Measurements from ENCODE around the gene HOXA9.

HOXA9 gene

DNA sequence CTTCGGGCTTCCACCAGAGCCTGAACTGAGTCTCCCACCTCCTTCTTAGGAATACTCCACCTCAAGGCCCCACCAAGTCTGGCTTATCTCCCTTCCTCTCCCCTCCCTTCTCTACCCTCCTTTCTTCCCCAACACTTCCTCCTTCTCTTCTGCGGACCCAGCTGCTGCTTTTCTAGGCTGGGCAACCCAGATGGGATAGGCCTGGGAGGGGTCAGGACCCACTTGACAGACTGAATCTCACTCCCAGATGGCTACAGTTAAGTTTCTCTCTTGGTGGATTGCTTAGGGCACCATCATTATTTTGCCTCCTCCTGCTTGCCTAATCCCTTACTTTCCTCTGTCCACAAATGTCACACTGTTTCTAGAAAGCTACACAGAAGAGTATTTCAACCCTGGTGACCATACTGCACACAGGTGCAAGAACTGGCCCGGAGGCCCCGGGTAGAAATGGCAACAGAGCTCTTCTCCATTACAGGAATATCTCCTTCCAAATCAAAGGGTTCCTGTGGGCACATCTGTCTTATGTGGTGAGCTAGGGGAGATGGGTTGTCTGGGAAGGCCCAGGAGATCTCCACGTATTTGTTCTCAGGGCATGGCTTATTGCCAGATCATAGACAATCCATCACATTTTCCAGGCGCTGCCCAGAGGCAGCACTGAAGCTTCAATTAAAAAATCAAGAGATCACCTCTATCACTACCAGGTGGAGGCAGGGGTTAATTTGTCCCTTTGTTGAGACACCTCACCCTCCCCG, 24.8 kb upstream of the HOXA9 start:
- intact Hi-C loops (cut with DNase I), result no loop called here
- peak in 1 of 10 donors; percentile 41 for DNase-seq

DNA sequence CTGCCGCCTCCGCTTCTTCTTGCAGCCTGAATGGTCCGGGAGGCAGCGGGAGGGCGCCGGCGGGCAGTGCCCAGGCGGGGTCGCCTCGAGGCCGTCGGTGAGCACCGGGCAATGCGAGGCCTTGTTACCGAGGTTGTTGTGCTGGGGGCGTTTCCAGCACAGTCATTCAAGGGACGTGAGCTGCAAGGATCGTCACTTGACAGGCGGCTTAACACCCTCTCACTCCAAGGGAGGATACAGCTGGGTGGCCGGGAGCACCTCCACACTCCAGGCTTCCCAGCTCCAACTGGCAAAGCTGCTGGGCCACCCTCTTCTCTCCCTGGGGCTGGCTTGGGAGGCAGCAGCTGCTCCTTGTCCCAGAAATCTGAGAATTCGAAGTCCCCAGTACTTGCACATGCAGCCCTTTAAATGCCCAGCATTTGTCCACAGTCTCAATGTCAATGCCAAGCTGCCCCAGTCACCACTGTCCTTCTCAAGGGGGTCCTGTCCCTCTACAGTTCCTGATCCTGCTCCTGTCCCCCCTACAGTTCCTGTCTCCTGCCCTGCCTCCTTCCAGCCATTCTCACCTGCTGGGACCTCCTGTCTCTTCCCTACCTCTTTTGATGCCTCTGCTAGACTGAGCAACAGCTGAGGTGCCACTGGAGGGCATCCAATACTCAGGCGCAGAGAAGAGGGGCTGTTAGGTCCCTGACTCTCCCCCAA, 24.1 kb upstream of the HOXA9 start:
- peak in 2 of 10 donors; percentile 3 to 56 for DNase-seq
- intact Hi-C loops (cut with DNase I), result no loop called here

DNA sequence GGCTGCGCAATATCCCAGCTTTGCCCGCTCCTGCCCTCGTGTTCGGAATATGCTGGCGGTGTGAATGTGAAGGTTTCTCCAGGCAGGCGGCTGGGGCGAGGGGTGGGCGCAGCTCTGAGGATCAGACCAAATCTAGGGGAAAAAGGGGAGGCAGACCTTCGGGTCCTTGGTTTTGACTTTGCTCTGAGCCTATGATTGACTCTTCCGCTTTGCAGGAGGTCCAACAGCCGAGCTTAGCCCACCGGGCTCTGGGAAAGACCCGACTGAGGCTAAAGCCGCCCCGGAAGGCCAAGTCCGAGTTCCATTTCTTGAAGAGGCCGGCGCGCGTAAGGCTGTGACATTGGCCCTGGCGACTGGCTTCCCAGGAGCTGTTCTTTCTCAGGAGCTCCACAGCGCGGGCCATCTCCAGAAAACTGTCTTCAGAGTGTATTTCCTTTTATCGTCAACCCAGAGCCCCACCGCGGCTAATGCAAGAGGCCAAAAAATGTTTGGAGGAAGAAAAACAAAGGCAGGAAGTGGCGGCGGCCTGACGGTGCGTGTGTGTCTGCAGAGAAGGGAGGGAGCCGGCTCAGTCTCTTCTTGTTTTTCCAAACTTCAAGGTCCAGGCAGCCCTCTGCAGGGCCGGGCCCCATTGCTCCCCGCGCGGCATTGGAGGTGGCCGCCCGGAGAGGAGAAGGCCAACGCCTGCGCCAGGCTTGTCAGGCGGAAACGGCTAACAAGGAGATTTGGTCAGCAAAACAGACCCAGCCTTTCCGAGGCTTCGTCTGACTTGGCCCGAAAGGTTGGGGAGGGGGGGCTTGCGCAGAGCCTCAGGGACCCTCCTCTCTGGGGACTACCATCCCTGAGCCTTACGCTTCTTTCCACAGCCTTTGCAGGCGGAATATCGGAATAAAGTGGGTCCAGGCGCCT, 23.3 kb upstream of the HOXA9 start:
- peak in 2 of 10 donors; percentile 5 to 61 for DNase-seq
- intact Hi-C loops (cut with DNase I), result no loop called here

DNA sequence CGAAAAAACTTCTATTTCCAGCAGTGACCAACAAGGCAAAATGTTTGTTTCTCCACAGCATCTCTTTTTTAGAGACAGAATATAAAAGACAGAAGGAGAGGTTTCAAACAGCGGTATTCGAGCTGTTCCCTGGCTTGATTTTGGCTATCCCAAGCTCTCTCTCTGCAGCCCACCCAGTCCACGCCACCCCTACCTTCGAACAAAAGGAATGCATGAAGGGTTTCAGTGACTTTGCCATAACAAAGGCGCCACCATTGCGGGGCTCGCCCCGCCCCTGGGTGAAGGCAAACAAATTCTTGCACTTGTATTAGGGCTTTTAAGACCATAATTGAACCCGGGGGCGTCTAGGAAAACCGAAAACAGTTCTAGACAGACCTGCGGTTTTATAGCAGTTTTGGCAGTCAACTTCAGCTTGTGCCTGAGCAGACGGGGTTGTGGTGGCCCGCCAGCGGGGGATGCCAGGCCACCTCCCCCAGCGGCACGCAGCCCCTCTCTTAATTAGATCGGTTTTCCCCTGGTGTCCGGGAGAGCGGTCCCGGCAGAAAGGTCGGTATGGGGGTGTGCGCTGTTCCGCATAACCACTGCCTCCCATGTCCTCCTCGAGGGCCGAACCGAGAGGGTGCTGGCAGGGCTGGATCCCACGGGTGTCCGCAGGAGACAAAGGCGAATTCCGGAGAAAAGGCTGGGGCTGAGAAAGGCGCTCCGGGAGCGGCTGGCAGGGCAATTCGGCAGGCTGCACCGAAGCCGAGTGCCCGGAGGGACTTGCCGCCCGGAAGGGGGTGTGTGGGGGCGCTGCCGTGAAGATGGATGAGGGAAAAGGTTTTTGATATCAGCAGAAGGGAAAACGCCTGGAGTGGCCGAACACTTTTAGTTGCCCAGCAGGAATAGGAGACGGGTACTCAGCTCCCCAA, 22.4 kb upstream of the HOXA9 start:
- intact Hi-C loops (cut with DNase I), result no loop called here
- peak in 3 of 10 donors; percentile 9 to 72 (median 68) for DNase-seq

DNA sequence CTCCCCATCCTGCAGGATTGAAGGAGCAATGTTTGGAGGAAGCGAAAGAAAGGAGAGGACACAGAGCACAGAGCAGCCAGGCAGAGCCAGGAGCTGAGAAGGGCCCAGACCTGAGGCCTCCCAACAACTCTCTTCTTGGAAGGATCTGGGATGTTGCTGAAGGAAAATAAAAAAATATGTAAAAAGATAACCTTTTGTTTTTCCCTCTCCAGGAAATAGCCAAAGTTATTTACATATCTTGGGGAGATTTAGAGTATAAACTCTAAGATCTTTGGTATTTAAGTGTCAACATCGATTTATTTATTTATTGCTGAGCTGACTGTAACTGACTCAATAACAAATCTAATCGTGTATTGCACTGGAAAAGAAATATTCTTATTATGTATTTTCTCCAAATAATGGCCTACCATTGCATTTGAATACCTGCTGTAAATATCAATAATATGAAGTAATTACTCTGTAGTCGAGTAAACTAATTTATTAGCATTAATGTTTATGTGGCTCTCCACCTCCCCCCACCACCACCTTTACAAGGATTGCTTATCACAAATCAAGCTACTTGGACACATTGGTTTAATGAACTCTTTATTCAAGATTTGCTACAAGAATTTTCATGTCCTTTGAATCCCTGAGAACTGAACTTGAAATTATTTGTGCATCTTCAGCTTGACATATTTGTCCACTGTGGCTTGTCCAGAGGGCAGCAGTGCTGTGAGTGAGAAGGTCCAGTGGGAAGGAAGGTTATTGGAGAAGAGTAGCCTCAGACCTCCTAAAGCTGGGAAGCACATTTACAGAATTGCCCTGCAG, 21.5 kb upstream of the HOXA9 start:
- intact Hi-C loops (cut with DNase I), result no loop called here
- peak in 1 of 10 donors; percentile 26 for DNase-seq

DNA sequence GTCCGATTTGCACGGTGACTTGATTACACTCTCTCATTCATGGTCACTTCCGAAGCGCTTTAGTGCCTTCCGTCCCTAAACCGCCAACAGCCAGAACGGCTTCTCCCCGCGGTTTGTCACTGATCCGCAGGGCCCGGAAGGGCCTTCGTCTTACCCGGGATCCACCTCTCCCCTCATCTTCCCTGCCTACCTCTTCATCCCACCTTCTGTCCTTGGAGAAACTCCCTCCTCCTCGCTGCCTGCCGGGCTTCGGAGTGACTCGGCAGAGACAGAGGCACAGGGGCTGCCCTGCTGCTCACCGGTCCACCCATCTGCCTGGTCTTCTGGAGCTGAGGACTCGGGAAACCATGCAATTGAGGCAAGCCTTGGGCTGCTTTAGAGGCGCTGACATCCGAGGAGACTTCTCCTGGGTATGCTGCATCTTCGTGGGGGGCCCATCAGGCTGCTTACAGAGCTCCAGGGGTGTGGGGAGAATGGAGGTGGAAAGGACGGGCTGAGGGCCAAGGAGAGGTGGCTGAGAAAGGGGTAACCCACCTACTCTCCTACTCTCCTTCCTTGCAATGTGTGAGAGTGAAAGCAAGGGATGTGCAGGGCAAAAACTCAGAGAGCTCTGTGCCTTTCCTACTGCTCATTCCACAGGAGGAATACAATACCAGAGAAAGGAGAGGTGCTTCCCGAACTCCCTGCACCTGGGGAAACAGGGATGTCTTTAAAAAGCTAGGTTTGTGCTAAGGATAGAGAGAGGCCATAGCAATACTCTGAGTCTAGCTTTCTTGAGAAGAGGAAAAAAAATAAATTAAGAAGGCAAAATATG, 20.7 kb upstream of the HOXA9 start:
- intact Hi-C loops (cut with DNase I), result no loop called here
- peak in 2 of 10 donors; percentile 4 to 60 for DNase-seq

DNA sequence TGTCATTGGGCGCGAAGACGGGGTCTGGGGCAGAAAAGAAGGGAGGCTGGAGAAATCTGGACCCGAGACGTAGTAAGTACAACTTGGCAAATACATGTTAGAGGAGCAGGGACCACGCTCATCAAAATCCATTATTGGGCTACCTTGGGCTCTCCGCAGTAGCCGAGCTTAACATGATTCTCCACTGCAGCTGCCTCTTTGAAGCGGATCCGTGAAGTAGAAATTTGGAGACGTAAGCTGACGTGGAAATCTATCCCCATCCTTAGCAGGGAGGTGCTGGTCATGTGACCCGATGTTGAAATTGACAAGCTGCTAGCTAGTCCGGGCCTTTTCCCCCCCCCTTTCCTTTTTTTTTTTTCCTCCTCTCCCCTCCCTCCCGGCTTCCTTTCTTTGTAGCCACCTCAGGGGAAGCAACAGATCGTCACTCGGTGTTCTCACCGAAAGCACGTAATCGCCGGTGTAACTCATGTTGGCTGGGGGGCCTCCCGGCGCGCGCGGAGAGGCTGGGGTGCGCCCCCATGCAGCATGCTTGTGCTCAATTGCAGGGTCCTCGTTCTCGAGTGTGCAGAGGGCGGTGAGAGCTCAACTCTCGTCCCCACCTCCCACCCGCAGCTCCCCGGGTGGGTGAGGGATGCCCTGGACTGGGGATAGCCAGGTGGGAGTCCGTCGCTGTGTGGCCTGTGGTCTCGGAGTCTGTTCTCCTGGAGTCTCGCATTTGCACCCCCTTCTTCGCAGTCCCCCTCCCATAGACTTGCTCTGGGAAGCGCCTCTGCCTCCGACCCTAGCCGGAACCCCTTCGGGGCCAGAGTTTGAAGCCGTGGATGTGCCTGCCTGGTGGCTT, 19.9 kb upstream of the HOXA9 start, which contains the start of gene HOXA11:
HOXA11 (minus strand) TSS at position 220 of the 841 bp plus-strand sequence; CDS start at position 132, 88 bp downstream.
- intact Hi-C loops (cut with DNase I), result no loop called here
- peak in 3 of 10 donors; percentile 3 to 73 (median 66) for DNase-seq

DNA sequence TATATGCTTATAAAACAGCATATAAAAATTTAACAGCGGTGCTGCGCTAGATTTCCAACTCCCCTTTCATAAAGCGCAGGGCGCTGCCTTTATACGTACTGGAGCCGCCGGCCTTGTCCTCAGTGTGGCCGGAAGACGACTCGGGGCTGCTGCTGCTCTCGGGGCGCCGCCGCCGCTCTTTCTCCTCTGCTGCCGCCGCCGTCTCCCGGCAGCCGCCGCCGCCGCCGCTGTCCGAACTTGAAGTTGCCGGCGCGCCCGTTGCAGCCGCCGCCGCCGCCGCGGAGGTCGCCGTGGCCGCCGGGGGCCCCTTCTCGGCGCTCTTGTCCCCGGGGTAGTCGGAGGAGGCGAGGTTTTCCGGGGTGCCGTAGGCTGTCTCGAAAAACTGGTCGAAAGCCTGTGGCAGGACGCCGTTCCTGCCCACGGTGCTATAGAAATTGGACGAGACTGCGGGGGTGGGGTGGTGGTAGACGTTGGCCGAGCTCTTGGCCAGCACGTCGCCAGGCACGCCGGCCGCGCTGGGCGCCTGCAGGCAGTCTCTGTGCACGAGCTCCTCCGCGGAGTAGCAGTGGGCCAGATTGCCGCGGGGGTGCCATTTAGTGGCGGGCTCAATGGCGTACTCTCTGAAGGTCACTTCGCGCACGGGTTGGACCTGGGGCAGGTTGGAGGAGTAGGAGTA, 19.1 kb upstream of the HOXA9 start:
- peak in 3 of 10 donors; percentile 12 to 82 (median 75) for DNase-seq
- intact Hi-C loops (cut with DNase I), result no loop called here

DNA sequence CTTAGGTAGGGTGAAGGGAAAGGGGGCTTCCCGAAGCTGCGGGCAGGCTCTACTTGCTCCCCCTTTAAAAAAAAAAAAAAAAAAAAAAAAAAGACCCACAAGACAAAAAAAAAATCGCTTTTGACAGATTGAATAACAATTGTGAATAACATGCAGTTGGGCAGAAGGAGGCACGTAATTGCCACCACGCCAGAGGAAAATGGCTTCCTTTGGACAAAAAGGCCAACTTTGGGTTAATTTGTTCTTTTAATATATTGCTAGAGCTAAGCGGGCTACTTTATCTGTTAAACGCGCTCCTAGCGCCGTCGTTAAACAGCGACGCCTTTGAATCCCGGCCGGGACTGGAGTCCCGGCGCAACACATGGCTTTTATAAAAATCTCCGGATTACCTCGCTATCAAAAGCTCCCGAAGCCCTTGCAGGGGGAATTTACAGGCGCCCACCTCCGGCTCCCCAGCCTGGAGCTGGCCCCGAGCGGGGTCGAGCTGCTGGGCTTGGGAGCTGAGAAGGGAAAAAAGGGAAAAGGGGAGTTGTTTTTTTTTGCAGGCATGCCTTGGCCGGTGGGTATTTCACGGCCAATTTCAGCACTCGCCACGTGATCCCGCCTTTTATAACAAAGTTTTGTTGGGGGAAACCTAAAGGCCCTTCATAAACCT, 18.5 kb upstream of the HOXA9 start:
- peak in 1 of 10 donors; percentile 48 for DNase-seq
- intact Hi-C loops (cut with DNase I), result no loop called here

DNA sequence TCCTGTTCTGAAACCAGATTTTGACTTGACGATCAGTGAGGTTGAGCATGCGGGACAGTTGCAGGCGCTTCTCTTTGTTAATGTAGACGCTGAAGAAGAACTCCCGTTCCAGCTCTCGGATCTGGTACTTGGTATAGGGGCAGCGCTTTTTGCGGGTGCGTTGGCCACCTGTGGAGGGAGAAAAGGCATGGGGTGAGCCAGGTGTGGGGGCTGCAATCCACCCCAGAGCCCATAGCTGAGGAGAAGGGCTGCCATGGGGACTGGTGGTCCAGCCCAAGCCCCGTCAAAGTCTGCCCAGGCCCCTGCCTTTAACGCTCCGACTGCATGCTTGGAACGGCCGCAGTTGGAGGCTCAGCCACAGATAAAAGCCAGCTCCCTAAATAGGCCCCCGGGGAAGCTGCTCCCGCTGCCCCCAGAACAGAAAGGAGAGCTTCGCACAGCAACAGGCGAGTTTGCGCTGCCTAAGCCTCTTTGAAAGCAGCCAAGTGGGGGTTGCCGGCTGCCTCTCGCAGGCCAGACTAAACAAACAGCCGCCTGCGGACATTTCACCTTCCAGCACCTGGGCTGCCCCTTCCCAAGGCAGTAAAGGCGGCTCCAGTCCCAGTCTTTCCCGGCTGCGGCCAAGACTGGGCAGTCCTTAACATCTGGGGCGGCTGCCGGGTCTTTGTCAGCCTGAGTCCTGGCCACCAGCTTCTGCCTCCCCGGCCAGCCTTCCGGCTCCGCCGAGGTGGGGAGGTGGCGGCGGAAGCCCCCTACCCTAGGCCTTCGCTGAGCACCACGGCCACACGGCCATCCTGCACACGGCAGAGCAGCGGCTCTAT, 17.7 kb upstream of the HOXA9 start:
- DNase-seq, result peak in 4 of 10 donors; percentile 1 to 75 (median 8)
- intact Hi-C loops (cut with DNase I), result no loop called here

DNA sequence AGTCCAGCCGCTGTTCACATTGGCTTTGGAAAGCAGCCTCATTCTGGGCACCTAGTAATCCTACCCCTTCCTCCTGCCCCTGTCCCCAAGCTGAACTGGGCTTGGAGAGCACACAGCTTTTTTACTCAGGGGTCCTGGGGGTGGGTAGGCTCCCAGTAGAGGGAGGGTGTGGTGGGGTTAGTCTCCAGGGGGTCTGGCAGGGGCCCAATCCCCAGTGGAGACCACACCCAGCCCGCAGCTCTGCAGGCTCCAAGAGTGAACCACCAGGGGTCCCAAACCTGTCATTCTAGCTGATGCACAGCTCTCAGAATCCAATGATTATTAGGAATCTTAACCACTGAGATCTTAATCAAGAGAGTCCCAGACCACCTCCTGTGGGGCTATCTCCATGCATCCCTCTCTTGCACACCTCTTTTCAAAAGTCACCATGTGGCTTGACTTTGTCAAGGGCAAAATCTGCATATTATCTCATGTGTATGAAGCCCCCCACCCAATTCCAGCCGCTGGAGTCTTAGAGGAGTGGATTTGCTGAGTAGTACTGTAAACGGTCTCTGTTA, 17.0 kb upstream of the HOXA9 start:
- intact Hi-C loops (cut with DNase I), result no loop called here
- DNase-seq, result peak in 2 of 10 donors; percentile 3 to 31

DNA sequence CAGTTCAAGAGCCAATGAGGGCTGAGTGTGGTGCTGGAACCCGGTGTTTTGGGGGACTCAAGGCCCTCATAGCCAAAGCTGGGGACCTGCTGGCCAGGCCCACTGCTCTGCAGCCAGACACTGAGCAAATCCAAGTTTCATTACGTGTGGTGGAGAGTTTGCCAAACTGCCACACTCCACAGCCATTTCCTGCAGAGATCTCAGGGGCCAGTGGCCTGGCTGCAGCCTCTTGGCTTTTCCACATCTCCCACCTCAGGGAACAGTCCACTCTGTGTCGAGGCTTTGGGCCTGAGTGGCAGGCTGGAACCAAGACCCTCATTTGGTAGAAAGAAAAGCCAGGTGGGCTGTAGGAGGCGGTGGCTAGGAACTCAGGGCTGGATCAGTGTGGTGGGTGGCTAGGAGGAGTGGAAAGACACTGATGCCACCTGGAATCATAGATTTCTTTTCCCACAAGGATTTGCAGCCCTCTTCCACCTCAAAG, 16.5 kb upstream of the HOXA9 start:
- peak in 3 of 10 donors; percentile 7 to 46 (median 35) for DNase-seq
- intact Hi-C loops (cut with DNase I), result no loop called here

DNA sequence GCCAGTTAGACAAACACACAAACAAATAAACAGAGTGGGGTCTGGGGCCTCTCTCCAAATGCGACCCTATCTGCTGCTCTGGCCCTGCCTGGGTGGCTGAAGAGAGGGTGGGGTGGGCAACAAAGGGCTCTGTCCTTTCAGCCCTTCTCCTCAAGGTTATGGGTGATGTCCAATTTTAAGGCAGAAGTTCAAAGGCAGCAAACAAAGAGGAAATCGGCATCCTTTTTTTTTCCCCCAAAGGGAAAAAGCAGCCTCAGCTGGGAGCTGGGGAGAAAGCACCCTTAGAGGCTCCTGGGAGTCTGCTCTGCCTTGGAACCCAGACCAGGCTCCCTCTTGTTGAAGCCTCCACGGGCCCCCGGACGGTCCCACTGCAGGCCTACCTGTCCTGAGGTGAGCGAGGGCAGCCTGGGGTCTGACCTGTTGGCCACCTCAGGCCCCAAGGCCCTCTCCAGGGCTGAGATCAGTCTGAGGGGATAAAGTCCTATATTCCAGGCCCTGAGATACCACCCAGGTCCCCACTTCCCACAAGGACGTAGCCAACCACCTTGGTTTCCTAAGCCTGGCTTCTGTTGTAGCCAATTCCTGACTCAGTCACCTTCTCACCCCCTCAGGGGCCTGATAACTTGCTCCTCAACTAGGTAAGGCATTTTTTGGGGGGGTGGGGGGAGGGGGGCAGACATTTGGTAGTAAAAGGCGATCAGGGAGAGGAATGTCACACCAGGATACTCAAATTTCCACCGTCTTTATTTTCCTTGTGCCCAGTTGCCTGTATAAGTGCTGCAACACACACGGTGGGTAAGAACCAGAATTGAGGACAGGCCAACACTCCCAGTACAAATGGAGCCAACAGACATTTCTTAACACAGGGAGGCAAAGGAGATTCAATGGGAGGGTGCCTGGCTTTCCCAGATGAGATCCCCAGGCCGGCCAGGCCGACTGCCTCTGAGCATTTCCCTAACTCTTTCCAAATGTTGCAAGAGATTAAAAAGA, 15.4 kb upstream of the HOXA9 start:
- peak in 3 of 10 donors; percentile 2 to 62 (median 61) for DNase-seq
- intact Hi-C loops (cut with DNase I), result no loop called here

All from posterior cingulate gyrus (tissue), 11 donors.